GM12874 (cell line): ENCODE measurements around the gene UGCG.

Experiments
- TF ChIP-seq, protein P1 (sequence below): IDR thresholded peaks from 2 replicates; pipeline ENCODE4 v1.5.1; 2011; ENCODE audit warnings: low read depth, mild to moderate bottlenecking, control low read depth, low read length, moderate library complexity; ENCODE audit not compliant: insufficient read depth

The UGCG gene

DNA sequence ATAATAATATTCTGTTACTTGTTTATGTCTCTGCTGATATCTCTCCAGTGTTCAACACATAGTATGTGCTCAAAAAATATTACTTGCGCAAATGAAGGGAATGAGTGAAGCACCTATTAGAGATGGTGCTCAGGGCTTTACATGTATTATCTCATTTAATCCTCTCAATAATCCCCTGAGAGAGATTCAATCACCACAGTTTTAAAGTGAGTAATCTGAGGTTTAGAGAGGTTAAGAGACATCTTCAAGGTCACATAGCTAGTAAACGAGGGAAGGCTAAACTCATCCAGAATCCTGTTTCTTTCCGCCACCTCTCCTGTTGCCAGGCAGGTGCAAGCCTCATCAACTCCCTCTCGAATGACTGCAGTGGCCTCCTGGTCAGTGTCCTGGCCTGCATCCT, 82.0 kb downstream of the UGCG start:
- TF ChIP-seq, protein P1, sequence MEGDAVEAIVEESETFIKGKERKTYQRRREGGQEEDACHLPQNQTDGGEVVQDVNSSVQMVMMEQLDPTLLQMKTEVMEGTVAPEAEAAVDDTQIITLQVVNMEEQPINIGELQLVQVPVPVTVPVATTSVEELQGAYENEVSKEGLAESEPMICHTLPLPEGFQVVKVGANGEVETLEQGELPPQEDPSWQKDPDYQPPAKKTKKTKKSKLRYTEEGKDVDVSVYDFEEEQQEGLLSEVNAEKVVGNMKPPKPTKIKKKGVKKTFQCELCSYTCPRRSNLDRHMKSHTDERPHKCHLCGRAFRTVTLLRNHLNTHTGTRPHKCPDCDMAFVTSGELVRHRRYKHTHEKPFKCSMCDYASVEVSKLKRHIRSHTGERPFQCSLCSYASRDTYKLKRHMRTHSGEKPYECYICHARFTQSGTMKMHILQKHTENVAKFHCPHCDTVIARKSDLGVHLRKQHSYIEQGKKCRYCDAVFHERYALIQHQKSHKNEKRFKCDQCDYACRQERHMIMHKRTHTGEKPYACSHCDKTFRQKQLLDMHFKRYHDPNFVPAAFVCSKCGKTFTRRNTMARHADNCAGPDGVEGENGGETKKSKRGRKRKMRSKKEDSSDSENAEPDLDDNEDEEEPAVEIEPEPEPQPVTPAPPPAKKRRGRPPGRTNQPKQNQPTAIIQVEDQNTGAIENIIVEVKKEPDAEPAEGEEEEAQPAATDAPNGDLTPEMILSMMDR: no peak

DNA sequence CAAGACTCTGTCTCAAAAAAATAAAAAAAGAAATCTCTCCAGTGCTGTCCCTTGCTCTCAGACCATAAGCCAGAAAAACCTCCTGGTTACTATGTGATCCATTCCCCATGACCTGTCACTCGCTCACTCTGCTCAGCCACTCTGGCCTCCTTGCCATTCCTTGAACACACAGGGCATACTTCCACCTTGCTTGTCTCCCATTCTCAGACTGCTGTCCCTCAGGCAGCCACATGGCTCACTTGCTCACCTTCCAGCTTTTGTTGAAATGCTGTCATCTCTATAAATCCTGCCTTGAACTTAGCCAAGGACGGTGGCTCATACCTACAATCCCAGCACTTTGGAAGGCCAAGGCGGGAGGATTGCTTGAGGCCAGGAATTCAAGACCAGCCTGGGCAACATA, 82.9 kb downstream of the UGCG start:
- TF ChIP-seq, protein P1: no peak

DNA sequence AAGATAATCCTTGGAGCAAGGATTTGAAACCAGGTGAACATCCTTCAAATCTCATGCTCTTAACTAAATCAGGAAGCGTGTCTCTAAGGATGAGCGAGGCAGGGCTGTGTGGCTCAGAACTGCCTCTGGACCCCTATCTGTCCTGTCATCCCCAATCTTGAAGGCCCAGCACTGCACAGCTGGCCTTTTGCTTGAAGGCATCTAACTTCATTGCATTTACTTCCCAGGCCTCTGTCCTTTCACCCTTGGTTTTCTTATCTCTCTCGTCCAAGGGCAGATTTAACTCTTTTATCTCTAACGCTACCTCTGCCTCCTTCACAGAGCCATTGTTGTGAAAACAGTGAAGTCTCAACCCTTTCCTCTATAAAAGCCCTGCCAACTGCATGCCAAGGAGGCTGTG, 83.8 kb downstream of the UGCG start:
- TF ChIP-seq, protein P1: no peak

DNA sequence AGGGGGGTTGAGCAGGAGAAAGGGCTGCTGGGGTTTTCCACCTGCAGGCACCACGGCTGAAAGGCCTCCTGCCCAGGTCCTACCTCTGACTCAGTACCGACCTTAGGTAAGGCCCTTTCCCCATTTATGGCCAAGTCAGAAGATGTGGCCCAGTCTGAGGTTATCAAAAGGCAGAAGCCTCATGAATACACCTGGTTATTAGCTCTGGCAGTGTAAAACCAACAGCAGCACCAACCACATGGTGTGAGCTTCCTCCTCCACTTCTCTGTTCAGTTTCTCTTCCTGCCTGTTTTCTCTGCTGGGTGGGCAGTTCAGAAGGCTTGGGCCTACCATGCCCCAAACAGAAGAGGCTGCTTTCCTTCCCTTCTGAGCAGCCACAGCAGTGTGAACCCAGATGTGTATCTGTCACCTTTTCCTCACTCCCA, 86.9 kb downstream of the UGCG start:
- TF ChIP-seq, protein P1: no peak

GRCh38 chr9:111984086-111984802, 87.6 kb downstream of the UGCG start:
- TF ChIP-seq, protein P1: no peak
